ENCODE data around the gene CLCN7.
"Not testable (repeated sequence)": the region's sequence is repeated elsewhere in the genome, so short reads cannot be mapped to it uniquely, and the experiment has no call there.

The CLCN7 gene

GRCh38 chr16:1443980-1444729 is 30.7 kb downstream of the CLCN7 start, which contains the start of gene CCDC154:
Gene CCDC154 (minus strand): TSS chr16:1444556. CDS start chr16:1444322, 234 bp downstream.
- no peak for DNase-seq

GRCh38 chr16:1443403-1443973 is 31.3 kb downstream of the CLCN7 start:
- DNase-seq: no peak

GRCh38 chr16:1442697-1443096 is 32.1 kb downstream of the CLCN7 start:
- DNase-seq: no peak

- no peak for DNase-seq
Observed at GRCh38 chr16:1441391-1441829, 33.4 kb downstream of the CLCN7 start.

- DNase-seq: not testable (repeated sequence)
Observed at GRCh38 chr16:1439699-1440074, 35.1 kb downstream of the CLCN7 start.

- DNase-seq: no peak
Observed at GRCh38 chr16:1439058-1439698, 35.6 kb downstream of the CLCN7 start.

GRCh38 chr16:1438229-1439057 is 36.4 kb downstream of the CLCN7 start:
- DNase-seq: no peak

GRCh38 chr16:1437606-1438005 is 37.2 kb downstream of the CLCN7 start:
- DNase-seq: no peak

GRCh38 chr16:1436731-1437355 is 38.0 kb downstream of the CLCN7 start:
- no peak for DNase-seq

- no peak for DNase-seq
Observed at GRCh38 chr16:1435921-1436697, 38.7 kb downstream of the CLCN7 start.

- no peak for DNase-seq
Observed at GRCh38 chr16:1434644-1435592, 39.9 kb downstream of the CLCN7 start.

- no peak for DNase-seq
Observed at GRCh38 chr16:1433756-1434155, 41.1 kb downstream of the CLCN7 start.

GRCh38 chr16:1433263-1433560 is 41.6 kb downstream of the CLCN7 start:
- no peak for DNase-seq

GRCh38 chr16:1432388-1433262 is 42.2 kb downstream of the CLCN7 start:
- DNase-seq: no peak

- DNase-seq: no peak
Observed at GRCh38 chr16:1431497-1432270, 43.1 kb downstream of the CLCN7 start.

GRCh38 chr16:1430759-1431496 is 43.9 kb downstream of the CLCN7 start, which contains the start of gene PERCC1:
Gene PERCC1 (plus strand): TSS chr16:1431078. CDS start chr16:1432594, 1,516 bp downstream.
- DNase-seq: no peak

GRCh38 chr16:1430214-1430758 is 44.5 kb downstream of the CLCN7 start:
- DNase-seq: no peak

GRCh38 chr16:1429631-1430030 is 45.2 kb downstream of the CLCN7 start:
- no peak for DNase-seq
